ENCODE data around the gene RAPGEF1.

GRCh38 chr9:131724683-131725082, 15.2 kb downstream of the RAPGEF1 start:
- TF ChIP-seq, protein P1, sequence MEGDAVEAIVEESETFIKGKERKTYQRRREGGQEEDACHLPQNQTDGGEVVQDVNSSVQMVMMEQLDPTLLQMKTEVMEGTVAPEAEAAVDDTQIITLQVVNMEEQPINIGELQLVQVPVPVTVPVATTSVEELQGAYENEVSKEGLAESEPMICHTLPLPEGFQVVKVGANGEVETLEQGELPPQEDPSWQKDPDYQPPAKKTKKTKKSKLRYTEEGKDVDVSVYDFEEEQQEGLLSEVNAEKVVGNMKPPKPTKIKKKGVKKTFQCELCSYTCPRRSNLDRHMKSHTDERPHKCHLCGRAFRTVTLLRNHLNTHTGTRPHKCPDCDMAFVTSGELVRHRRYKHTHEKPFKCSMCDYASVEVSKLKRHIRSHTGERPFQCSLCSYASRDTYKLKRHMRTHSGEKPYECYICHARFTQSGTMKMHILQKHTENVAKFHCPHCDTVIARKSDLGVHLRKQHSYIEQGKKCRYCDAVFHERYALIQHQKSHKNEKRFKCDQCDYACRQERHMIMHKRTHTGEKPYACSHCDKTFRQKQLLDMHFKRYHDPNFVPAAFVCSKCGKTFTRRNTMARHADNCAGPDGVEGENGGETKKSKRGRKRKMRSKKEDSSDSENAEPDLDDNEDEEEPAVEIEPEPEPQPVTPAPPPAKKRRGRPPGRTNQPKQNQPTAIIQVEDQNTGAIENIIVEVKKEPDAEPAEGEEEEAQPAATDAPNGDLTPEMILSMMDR (IDR thresholded peaks at IDR 0.05): no peak
- no peak for TF ChIP-seq ZFX (IDR thresholded peaks at IDR 0.05; ENCODE audit: borderline replicate concordance)

Data from 22Rv1 (cell line).